HepG2 (cell line): ENCODE data around the gene KREMEN1. TPM values are rescaled to one million over a fixed set of nuclear protein-coding genes. Genes with fewer than 3 reads are reported as not detected.

Source experiments
- ATAC-seq: fragments of 200-7000 bp; cut with Tn5 transposase; 3 replicates; pipeline ENCODE4 v1.9.1; 2020; ENCODE audit warnings: mild to moderate bottlenecking, moderate library complexity
- BruUV-seq: library from RNA; stranded (reverse); fragments of 400-500 nt; replicated peaks from 2 replicates; lab custom pipeline; 2021; lab: Mats Ljungman, UMichigan
- CTCF ChIA-PET: fragments of 300-600 bp; formaldehyde crosslinking; extraction: SDS; loops from one replicate; lab custom pipeline; 2021; ENCODE audit warnings: low total read pairs, inconsistent platforms, low intra/inter-chr PET ratio; lab: Yijun Ruan, JAX
- POLR2A ChIA-PET: fragments of 350-600 bp; sonication (Branson Sonifier 250); formaldehyde crosslinking; loops from one replicate; lab custom pipeline; 2020; ENCODE audit warnings: antibody characterized with exemption, inconsistent platforms; lab: Yijun Ruan, JAX
- DNase-seq: peaks from one replicate; pipeline ENCODE4 v3.0.0-alpha.2; 2015; ENCODE audit warnings: low spot score
- FAIRE-seq: peaks from 3 replicates; lab custom pipeline; 2011; peaks lifted over from hg19 to GRCh38; lab: Jason Lieb, UNC
- H2AFZ ChIP-seq: one replicate; pipeline ENCODE4 v1.6.1; 2011; ENCODE audit warnings: low read length, inconsistent platforms
- H3K27ac ChIP-seq: fragments of 300-600 bp; 3 replicates; pipeline ENCODE4 v1.8.0; 2011; ENCODE audit warnings: mixed run types, mild to moderate bottlenecking, mixed read lengths, low read length, inconsistent platforms; ENCODE audit not compliant: insufficient read depth; ENCODE audit errors: extremely low read length
- H3K27me3 ChIP-seq, 2 experiments: fragments of 200-600 bp in 1 of 2; 2 replicates in 1 of 2; 3 replicates in 1 of 2; pipeline versions ENCODE4 v1.6.0 to v1.8.0; 2011; ENCODE audit warnings: low read length in 2 of 2, mild to moderate bottlenecking in 2 of 2, moderate library complexity in 2 of 2, inconsistent platforms in 1 of 2; ENCODE audit not compliant: insufficient read depth in 2 of 2, control insufficient read depth in 1 of 2
- H3K36me3 ChIP-seq, 2 experiments: fragments of 200-600 bp in 1 of 2; replicated peaks in 1 of 2; 2 replicates in 1 of 2; 3 replicates in 1 of 2; pipeline versions ENCODE4 v1.5.1 to v1.8.0; 2011; ENCODE audit warnings: low read length in 2 of 2, inconsistent platforms in 1 of 2; ENCODE audit not compliant: insufficient read depth in 2 of 2, control insufficient read depth in 1 of 2
- H3K4me1 ChIP-seq: 2 replicates; pipeline ENCODE4 v1.5.1; 2012; ENCODE audit warnings: low read length, inconsistent platforms; ENCODE audit not compliant: insufficient read depth
- H3K4me2 ChIP-seq: 2 replicates; pipeline ENCODE4 v1.6.0; 2011; ENCODE audit warnings: low read depth, low read length, inconsistent platforms
- H3K4me3 ChIP-seq, 3 experiments: fragments of 200-600 bp in 1 of 3; sonication (generic), shearing (Covaris generic) in 1 of 3; replicated peaks in 1 of 3; 2 replicates each; pipeline ENCODE4 v1.5.1; 2011 to 2016; ENCODE audit warnings: low read length in 3 of 3, inconsistent platforms in 2 of 3, low read depth in 2 of 3, mild to moderate bottlenecking in 2 of 3, control low read depth in 1 of 3, mixed read lengths in 1 of 3; ENCODE audit not compliant: insufficient read depth in 1 of 3
- H3K79me2 ChIP-seq: one replicate; pipeline ENCODE4 v1.6.1; 2011; ENCODE audit warnings: low read length, inconsistent platforms; ENCODE audit not compliant: insufficient read depth
- H3K9ac ChIP-seq: 2 replicates; pipeline ENCODE4 v1.6.0; 2011; ENCODE audit warnings: mild to moderate bottlenecking, low read depth, low read length, inconsistent platforms; ENCODE audit not compliant: insufficient read depth
- H3K9me3 ChIP-seq: 2 replicates; pipeline ENCODE4 v1.5.1; 2012; ENCODE audit warnings: mild to moderate bottlenecking, low read length
- H4K20me1 ChIP-seq: 2 replicates; pipeline ENCODE4 v1.6.0; 2011; ENCODE audit warnings: inconsistent platforms, mild to moderate bottlenecking, low read length, moderate library complexity; ENCODE audit not compliant: insufficient read depth
- AHR ChIP-seq: IDR thresholded peaks from 2 replicates; pipeline ENCODE4 v1.6.1; 2018; ENCODE audit warnings: missing genetic modification reagents, missing compliant biosample characterization
- ATF7 ChIP-seq, 2 experiments: fragments of 450-650 bp in 1 of 2; sonication (generic) in 1 of 2; formaldehyde crosslinking in 1 of 2; IDR thresholded peaks; 2 replicates each; pipeline versions ENCODE4 v1.4.0 to v1.6.1; 2016 to 2020; ENCODE audit warnings: antibody characterized with exemption in 1 of 2, mild to moderate bottlenecking in 1 of 2, missing genetic modification reagents in 1 of 2
- CAMTA2 ChIP-seq: sonication (generic); formaldehyde crosslinking; IDR thresholded peaks from 2 replicates; pipeline ENCODE4 v1.4.0; 2020; ENCODE audit warnings: mild to moderate bottlenecking, missing genetic modification reagents, borderline replicate concordance
- CCDC6 ChIP-seq: sonication (generic); formaldehyde crosslinking; IDR thresholded peaks from 2 replicates; pipeline ENCODE4 v1.8.1; 2022; ENCODE audit warnings: mild to moderate bottlenecking, missing genetic modification reagents, moderate library complexity
- ETS1 ChIP-seq: sonication (generic); formaldehyde crosslinking; IDR thresholded peaks from 2 replicates; pipeline ENCODE4 v1.4.0; 2020; ENCODE audit warnings: missing genetic modification reagents
- FOXM1 ChIP-seq: sonication (generic); formaldehyde crosslinking; IDR thresholded peaks from 2 replicates; pipeline ENCODE4 v1.5.0; 2020; ENCODE audit warnings: missing genetic modification reagents
- MATR3 ChIP-seq: sonication (generic); formaldehyde crosslinking; IDR thresholded peaks from 2 replicates; pipeline ENCODE4 v1.4.0; 2020; ENCODE audit warnings: missing genetic modification reagents
- NONO ChIP-seq, 2 experiments: fragments of 450-650 bp in 1 of 2; sonication (generic) in 1 of 2; formaldehyde crosslinking in 1 of 2; IDR thresholded peaks in 1 of 2; conservative IDR thresholded peaks in 1 of 2; 2 replicates each; pipeline versions ENCODE4 v1.6.1 to v1.8.0; 2017 to 2022; ENCODE audit warnings: mild to moderate bottlenecking in 1 of 2, missing genetic modification reagents in 1 of 2, moderate library complexity in 1 of 2
- POLR2G ChIP-seq: fragments of 200-400 bp; formaldehyde crosslinking; IDR thresholded peaks from 2 replicates; pipeline ENCODE4 v1.6.1; 2018; ENCODE audit warnings: mild to moderate bottlenecking, low read depth, low read length, moderate library complexity
- RFX5 ChIP-seq: IDR thresholded peaks from 2 replicates; pipeline ENCODE4 v1.6.1; 2011; ENCODE audit warnings: low read depth, low read length, improper control_type of control experiment
- ZNF343 ChIP-seq: sonication (generic); formaldehyde crosslinking; IDR thresholded peaks from 2 replicates; pipeline ENCODE4 v1.4.0; 2020; ENCODE audit warnings: mild to moderate bottlenecking, missing genetic modification reagents
- ZNF512B ChIP-seq: sonication (generic); formaldehyde crosslinking; IDR thresholded peaks from 2 replicates; pipeline ENCODE4 v1.5.1; 2020; ENCODE audit warnings: missing genetic modification reagents, mild to moderate bottlenecking, borderline replicate concordance
- ZNF800 ChIP-seq: sonication (generic); formaldehyde crosslinking; IDR thresholded peaks from 2 replicates; pipeline ENCODE4 v1.4.0; 2020; ENCODE audit warnings: missing genetic modification reagents
- ZNF891 ChIP-seq: sonication (generic); formaldehyde crosslinking; IDR thresholded peaks from 2 replicates; pipeline ENCODE4 v1.5.0; 2020; ENCODE audit warnings: mild to moderate bottlenecking, missing genetic modification reagents
- WGBS: methylation state at CpG from one replicate; pipeline ENCODE4 v1.1.6; 2017; ENCODE audit warnings: low lambda C conversion rate; 5-methylcytosine and 5-hydroxymethylcytosine counted together
- in situ Hi-C: cut with HindIII; loops from 2 replicates; pipeline ENCODE4 v1.10.0; 2017; ENCODE audit warnings: low pct_unique_long_range_greater_than_20kb; ENCODE audit not compliant: extremely low pct_ligation_motif_present
- intact Hi-C: fragments of 100-400 bp; cut with micrococcal nuclease; formaldehyde crosslinking; loops from one replicate; pipeline ENCODE4 v1.10.0; 2022; ENCODE audit not compliant: unreplicated experiment
- polyA plus RNA-seq, 8 experiments: library from polyadenylated mRNA; depleted of rRNA in 3 of 8; stranded (reverse) in 7 of 8; unstranded in 1 of 8; fragments of >200 nt; fragmentation: Illumina TruSeq in 4 of 8; extraction: Trizol in 4 of 8; gene quantifications; 2 replicates each; pipeline versions ENCODE4 v1.2.1 to v1.2.3, GENCODE V29; 2011 to 2016; ENCODE audit warnings: low read depth in 4 of 8, missing spikeins in 1 of 8, mixed read lengths in 1 of 8; ENCODE audit not compliant: insufficient read depth in 1 of 8
- total RNA-seq, 5 experiments: library from RNA; depleted of rRNA; stranded (reverse); fragments of >200 nt; fragmentation: Illumina TruSeq; extraction: Trizol; gene quantifications; 2 replicates each; pipeline ENCODE4 v1.2.3, GENCODE V29; 2016; ENCODE audit warnings: low read depth in 1 of 5
- TF ChIP-seq, protein P1 (sequence below): sonication (generic); formaldehyde crosslinking; IDR thresholded peaks from 2 replicates; pipeline ENCODE4 v1.4.0; 2020; ENCODE audit warnings: mild to moderate bottlenecking, missing genetic modification reagents

KREMEN1 gene
- total and polyA plus RNA-seq, 2 of the 13 experiments (the other 11 are each of a cell fraction or from before 2014, with no cell fraction given), result 9.8 to 13.8 TPM

DNA sequence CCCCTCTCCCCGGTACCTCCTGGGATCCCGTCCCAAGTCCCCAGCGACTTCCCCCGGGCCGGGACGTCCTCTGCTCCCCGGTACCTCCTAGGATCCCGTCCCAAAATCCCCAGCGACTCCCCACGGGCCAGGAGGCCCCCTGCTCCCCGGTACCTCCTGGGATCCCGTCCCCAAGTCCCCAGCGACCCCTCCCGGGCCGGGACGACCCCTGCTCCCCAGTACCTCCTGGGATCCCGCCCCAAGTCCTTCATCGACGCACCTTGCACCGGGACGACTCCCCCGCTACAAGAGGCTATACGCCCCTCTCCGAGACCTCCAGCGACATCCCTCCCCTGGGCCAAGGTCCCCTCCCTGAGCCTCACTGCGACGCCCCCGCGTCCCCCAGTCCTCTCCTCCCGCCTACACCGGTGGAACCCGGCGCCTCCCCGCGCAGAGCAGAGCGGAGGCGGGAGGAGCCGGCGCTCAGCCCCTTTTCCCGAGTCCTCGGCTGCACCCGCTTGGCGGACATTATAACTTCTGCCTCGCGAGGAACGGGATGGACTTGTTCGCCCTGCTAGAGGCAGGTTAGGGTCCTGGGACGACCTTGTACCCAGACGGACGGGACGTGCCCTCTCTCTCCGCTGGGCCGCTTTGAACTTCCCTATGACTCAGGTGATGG lies 912 bp downstream of the KREMEN1 start:
- ATAC-seq, result peak; percentile 44
- Histone ChIP-seq H3K79me2 (no peaks in the 10 kb centered on the region), H3K4me3 (peak overlapping the region; percentile 67 to 84 (median 76)), H2AFZ (no peak overlapping the region), H3K9me3 (no peaks in the 10 kb centered on the region), H4K20me1 (0 out of 2 replicates have a peak, but pooled peaks cover 4% of the 10 kb centered on the region), H3K36me3 (no peaks in the 10 kb centered on the region), H3K27me3 (no peaks in the 10 kb centered on the region), H3K4me1 (peaks cover 51% of the 10 kb centered on the region), H3K27ac (no peak overlapping the region), H3K9ac (peak overlapping the region; percentile 73), H3K4me2 (peak overlapping the region; percentile 87)
- in situ Hi-C loops (loop anchor here (5.0 kb wide), 1 partner anchor 79 kb away; no protein-coding TSS in a partner anchor), intact Hi-C loops (loop anchor here (5.0 kb wide), 1 partner anchor 79 kb away; no protein-coding TSS in a partner anchor)
- ChIA-PET POLR2A (interaction anchor here (1.2 to 1.8 kb wide), 2 partner anchors 22 to 23 kb away, joined by 4 to 5 read pairs; no protein-coding TSS in a partner anchor), CTCF (interaction anchor here (0.5 kb wide), 1 partner anchor 30 kb away, joined by 3 read pairs; no protein-coding TSS in a partner anchor)
- FAIRE-seq, result no peak
- no TSS peak for BruUV-seq
- peak; percentile 54 for DNase-seq
- 2% methylated on average over 28 of the region's 53 CpGs for WGBS
- TF ChIP-seq RFX5, result no peak
- no peak for TF ChIP-seq CAMTA2 (CRISPR knock-in tag)
- TF ChIP-seq ZNF891 (CRISPR knock-in tag), result 0 out of 2 replicates have a peak, but pooled peaks have one; percentile 35
- no peak for TF ChIP-seq ATF7 (IDR thresholded peaks at IDR 0.05)
- TF ChIP-seq ATF7 (CRISPR knock-in tag; IDR thresholded peaks at IDR 0.05), result no peak
- no peak for TF ChIP-seq ZNF800
- TF ChIP-seq ZNF512B (CRISPR knock-in tag), result no peak
- TF ChIP-seq MATR3 (CRISPR knock-in tag), result no peak
- no peak for TF ChIP-seq ZNF343
- no peak for TF ChIP-seq AHR (CRISPR knock-in tag)
- TF ChIP-seq ETS1, result no peak
- TF ChIP-seq NONO (IDR thresholded peaks at IDR 0.05), result no peak
- TF ChIP-seq NONO (CRISPR knock-in tag; conservative IDR thresholded peaks at IDR 0.05), result peak; percentile 23; the same call in 1 of the 2 replicates
- TF ChIP-seq POLR2G, result no peak; the same call in 1 of the 2 replicates
- no peak for TF ChIP-seq FOXM1 (CRISPR knock-in tag)
- TF ChIP-seq, protein P1, sequence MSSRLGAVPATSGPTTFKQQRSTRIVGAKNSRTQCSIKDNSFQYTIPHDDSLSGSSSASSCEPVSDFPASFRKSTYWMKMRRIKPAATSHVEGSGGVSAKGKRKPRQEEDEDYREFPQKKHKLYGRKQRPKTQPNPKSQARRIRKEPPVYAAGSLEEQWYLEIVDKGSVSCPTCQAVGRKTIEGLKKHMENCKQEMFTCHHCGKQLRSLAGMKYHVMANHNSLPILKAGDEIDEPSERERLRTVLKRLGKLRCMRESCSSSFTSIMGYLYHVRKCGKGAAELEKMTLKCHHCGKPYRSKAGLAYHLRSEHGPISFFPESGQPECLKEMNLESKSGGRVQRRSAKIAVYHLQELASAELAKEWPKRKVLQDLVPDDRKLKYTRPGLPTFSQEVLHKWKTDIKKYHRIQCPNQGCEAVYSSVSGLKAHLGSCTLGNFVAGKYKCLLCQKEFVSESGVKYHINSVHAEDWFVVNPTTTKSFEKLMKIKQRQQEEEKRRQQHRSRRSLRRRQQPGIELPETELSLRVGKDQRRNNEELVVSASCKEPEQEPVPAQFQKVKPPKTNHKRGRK (CRISPR knock-in tag), result no peak
- peak; percentile 62; the same call in 1 of the 2 replicates for TF ChIP-seq CCDC6 (CRISPR knock-in tag)
